ENCODE measurements around the gene PCNX4.

DNA sequence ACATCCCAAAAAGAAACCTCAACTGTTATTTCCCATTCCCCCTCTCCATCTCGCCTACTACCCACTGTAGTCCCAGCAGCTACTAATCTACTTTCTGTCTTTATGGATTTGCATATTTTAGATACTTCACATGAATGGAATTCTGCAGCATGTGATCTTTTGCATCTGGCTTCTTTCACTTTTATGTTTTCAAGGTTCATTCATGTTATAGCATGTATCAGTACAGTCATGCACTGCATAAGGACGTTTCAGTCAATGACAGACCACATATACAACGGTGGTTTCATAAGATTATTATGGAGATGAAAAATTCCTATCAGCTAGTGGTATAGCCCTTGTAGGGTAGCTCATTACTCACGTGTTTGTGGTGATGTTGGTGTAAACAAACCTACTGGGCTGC, 24.5 kb downstream of the PCNX4 start:
- TF ChIP-seq POLR2A (IDR thresholded peaks at IDR 0.05): no peak
- TF ChIP-seq, protein P1, sequence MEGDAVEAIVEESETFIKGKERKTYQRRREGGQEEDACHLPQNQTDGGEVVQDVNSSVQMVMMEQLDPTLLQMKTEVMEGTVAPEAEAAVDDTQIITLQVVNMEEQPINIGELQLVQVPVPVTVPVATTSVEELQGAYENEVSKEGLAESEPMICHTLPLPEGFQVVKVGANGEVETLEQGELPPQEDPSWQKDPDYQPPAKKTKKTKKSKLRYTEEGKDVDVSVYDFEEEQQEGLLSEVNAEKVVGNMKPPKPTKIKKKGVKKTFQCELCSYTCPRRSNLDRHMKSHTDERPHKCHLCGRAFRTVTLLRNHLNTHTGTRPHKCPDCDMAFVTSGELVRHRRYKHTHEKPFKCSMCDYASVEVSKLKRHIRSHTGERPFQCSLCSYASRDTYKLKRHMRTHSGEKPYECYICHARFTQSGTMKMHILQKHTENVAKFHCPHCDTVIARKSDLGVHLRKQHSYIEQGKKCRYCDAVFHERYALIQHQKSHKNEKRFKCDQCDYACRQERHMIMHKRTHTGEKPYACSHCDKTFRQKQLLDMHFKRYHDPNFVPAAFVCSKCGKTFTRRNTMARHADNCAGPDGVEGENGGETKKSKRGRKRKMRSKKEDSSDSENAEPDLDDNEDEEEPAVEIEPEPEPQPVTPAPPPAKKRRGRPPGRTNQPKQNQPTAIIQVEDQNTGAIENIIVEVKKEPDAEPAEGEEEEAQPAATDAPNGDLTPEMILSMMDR (IDR thresholded peaks at IDR 0.05): no peak

Data from ovary (tissue), 3 donors.